Osteocyte (in vitro differentiated cells): ENCODE data around the gene SIGLEC1. TPM values are rescaled to one million over a fixed set of nuclear protein-coding genes. Genes with fewer than 3 reads are reported as not detected.

ENCODE experiments used
- DNase-seq: peaks from one replicate; pipeline ENCODE4 v3.0.0; 2021; ENCODE audit warnings: mixed read lengths; ENCODE audit not compliant: unreplicated experiment; ENCODE audit errors: extremely low spot score
- H3K27ac Mint-ChIP-seq: one replicate; pipeline ENCODE4 v1.8.0; 2021; ENCODE audit warnings: mild to moderate bottlenecking, mixed read lengths; ENCODE audit not compliant: unreplicated experiment
- H3K27me3 Mint-ChIP-seq: one replicate; pipeline ENCODE4 v1.8.0; 2021; ENCODE audit warnings: mixed read lengths; ENCODE audit not compliant: unreplicated experiment
- H3K36me3 Mint-ChIP-seq: one replicate; pipeline ENCODE4 v1.8.0; 2021; ENCODE audit warnings: mixed read lengths; ENCODE audit not compliant: unreplicated experiment
- H3K4me1 Mint-ChIP-seq: one replicate; pipeline ENCODE4 v1.8.0; 2021; ENCODE audit warnings: mixed read lengths; ENCODE audit not compliant: unreplicated experiment
- H3K4me3 Mint-ChIP-seq: one replicate; pipeline ENCODE4 v1.8.0; 2021; ENCODE audit warnings: mild to moderate bottlenecking, moderate library complexity, mixed read lengths; ENCODE audit not compliant: unreplicated experiment
- H3K9me3 Mint-ChIP-seq: one replicate; pipeline ENCODE4 v1.8.0; 2021; ENCODE audit warnings: mixed read lengths; ENCODE audit not compliant: unreplicated experiment
- CTCF ChIP-seq: fragments of 200-600 bp; sonication (generic); IDR thresholded peaks from 2 replicates; pipeline ENCODE4 v1.5.0; 2021; ENCODE audit warnings: antibody characterized with exemption, mild to moderate bottlenecking, moderate library complexity
- total RNA-seq: library from RNA; stranded (reverse); gene quantifications from 2 replicates; pipeline ENCODE4 v1.2.1, GENCODE V29; 2021

The SIGLEC1 gene
- total RNA-seq, 1 donor from 2014 or later, result 0.21 TPM

DNA sequence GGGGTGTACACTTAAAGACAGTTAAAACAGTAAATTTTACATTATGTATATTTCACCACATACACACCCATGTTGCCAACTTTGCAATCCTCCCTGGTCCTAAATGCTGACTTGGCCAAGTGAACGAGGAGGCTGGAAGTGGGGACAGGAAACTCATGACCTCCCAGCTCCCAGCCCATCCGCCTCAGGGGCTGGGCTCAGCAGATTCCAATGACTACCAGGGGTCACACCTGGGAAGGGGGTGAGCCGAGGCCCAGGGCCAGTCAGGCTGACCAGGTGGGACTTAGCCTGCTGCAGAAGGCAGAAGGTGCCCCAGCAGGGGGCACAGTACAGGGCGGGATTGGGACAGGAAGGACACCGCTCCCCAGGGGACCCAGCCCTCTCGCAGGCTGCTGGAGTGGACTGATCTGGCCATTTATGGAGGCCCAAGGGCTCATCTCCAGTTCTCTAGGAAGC is 2.4 kb downstream of the SIGLEC1 start:
- no peak for DNase-seq
- no peaks in the 10 kb centered on the region for H3K27me3 Mint-ChIP-seq
- H3K9me3 Mint-ChIP-seq, result no peaks in the 10 kb centered on the region
- TF ChIP-seq CTCF, result no peak
- no peaks in the 10 kb centered on the region for H3K36me3 Mint-ChIP-seq
- H3K4me1 Mint-ChIP-seq, result peaks cover 24% of the 10 kb centered on the region
- no peak overlapping the region for H3K27ac Mint-ChIP-seq
- H3K4me3 Mint-ChIP-seq, result no peak overlapping the region

DNA sequence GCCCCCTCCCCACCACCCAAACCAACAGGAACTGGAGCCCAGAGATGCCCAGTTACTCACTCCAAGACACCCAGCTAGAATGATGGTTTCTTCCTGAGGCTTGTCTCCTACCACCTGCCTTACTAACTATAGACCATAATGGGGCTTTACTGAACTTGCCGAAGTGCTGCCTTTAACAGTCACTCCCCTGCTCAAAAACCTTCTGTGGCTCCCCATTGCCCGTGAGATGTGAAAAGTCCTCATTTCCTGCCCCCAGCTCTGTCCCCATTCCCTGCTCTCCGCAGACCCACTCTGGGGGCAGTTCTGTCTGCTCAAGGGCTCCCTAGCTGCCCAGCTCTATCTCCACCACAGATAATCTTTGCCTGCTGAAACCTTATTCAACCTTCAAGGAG is 4.9 kb downstream of the SIGLEC1 start:
- DNase-seq, result no peak
- no peak for TF ChIP-seq CTCF
- Mint-ChIP-seq H3K9me3 (no peaks in the 10 kb centered on the region), H3K4me1 (peaks cover 24% of the 10 kb centered on the region), H3K4me3 (no peak overlapping the region), H3K36me3 (no peaks in the 10 kb centered on the region), H3K27ac (peak overlapping the region; percentile 63), H3K27me3 (no peaks in the 10 kb centered on the region)

DNA sequence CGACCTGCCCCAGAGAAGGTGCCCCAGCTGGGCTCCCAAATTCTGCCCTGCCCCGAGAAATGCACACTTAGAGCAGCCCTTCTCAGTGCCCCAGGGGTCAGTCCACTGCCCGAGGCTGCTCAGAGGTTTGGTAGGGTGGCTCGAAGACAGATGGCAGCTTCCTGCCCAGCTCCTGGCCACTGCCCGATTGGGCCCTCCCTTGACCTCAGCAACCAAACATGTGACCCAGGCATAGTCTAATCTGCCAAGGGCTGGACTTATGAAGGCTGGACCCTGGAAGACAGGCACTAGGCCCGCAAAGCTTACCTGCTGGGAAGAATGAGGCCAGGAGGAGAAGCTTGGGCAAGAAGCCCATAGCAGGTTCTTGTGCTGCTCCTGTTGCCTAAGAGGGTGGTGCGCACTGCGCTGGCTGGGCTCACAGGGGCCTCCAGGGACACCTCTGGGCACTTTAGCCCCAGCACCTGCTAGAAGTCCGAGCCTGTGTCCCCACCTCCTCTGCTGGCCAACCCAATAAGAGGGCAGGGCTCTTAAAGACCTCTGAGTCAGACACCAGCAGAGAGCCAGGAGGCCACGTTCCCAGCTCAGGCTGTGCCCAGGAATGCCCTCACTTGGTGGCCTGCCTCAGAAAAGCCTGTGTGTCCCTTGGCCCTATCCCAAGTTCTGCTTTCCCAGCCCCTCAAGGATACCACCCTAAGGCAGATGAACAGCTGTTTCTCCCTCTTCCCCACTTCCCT is 5.5 kb downstream of the SIGLEC1 start:
- no peak for TF ChIP-seq CTCF
- DNase-seq, result no peak

GRCh38 chr20:3705970-3706739 is 6.2 kb downstream of the SIGLEC1 start:
- Mint-ChIP-seq H3K4me1 (peaks cover 24% of the 10 kb centered on the region), H3K4me3 (no peak overlapping the region), H3K27me3 (no peaks in the 10 kb centered on the region), H3K36me3 (no peaks in the 10 kb centered on the region), H3K9me3 (no peaks in the 10 kb centered on the region), H3K27ac (no peak overlapping the region)
- DNase-seq, result no peak
- TF ChIP-seq CTCF, result no peak

More for the DNA sequence above, 5.5 kb downstream of the SIGLEC1 start:
- Mint-ChIP-seq H3K27me3 (no peaks in the 10 kb centered on the region), H3K9me3 (no peaks in the 10 kb centered on the region), H3K36me3 (no peaks in the 10 kb centered on the region), H3K27ac (peak overlapping the region; percentile 63), H3K4me1 (peaks cover 24% of the 10 kb centered on the region), H3K4me3 (no peak overlapping the region)

- Mint-ChIP-seq H3K9me3 (no peaks in the 10 kb centered on the region), H3K36me3 (no peaks in the 10 kb centered on the region), H3K27ac (no peak overlapping the region), H3K4me3 (no peak overlapping the region), H3K27me3 (no peaks in the 10 kb centered on the region), H3K4me1 (peaks cover 23% of the 10 kb centered on the region)
- TF ChIP-seq CTCF, result no peak
- no peak for DNase-seq
Observed at GRCh38 chr20:3705491-3705969, 6.9 kb downstream of the SIGLEC1 start.
